Measurements from ENCODE around the gene IQGAP2.

GRCh38 chr5:76445830-76446229 lies 42.7 kb downstream of the IQGAP2 start:
- TF ChIP-seq POLR2A (IDR thresholded peaks at IDR 0.05; ENCODE audit: low read length) (no peak), GATA1 (IDR thresholded peaks at IDR 0.05; ENCODE audit: low read depth, low read length) (no peak)

Data from erythroblast (primary cell).